Measurements from ENCODE around the gene MRPS23. TPM values are rescaled to one million over a fixed set of nuclear protein-coding genes. Genes with fewer than 3 reads are reported as not detected.

MRPS23 gene
- total RNA-seq, 3 donors from 2014 or later = 15.1 to 27.2 (median 24.0) TPM

DNA sequence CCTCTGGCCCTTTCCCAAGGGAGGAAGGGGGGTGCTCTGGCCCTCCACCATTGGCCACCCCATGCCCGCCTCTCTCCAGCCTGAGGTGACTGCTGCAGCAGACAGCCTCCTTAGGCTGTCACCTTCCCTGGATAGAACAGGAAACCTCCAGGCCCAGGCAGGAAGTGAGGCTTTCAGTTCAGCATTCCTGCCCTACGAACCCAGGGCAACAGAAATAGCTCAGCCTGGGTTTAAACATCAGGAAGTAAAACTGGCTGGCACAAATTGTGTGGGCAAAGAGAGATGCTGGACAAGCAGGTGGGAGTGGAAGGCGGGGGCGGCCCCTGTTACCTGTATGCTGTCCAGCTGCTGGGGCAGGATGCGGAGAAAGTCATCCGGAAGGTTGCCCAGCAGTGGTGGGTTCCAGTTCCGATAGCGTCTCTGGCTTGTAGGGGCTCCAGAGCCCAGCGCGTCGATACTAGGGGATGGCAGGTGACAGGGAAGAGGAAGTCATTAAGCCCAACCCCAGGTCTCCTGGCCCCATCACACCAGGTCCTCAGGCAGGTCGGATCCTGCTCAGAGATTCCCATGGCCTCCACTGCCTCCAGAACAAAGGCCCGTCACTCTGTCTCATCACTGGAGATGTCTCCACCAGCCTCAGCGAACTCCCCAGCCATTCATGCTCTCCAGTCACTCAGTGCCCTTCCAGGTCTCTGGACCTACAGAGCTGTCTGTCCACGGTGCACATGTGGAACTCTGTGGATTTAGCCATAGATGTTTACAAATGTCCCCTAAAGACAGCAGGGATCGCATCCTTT, 23.6 kb upstream of the MRPS23 start:
- intact Hi-C loops (cut with DNase I, micrococcal nuclease) = no loop called here
- no peak overlapping the region for H3K4me3 ChIP-seq
- H3K4me1 ChIP-seq (ENCODE audit: low read depth) = peaks cover 15% of the 10 kb centered on the region
- DNase-seq (peak in 1 of 3 donors; percentile 37), ATAC-seq (no peak)
- no peaks in the 10 kb centered on the region for H3K36me3 ChIP-seq (ENCODE audit: low read depth)
- H3K9me3 ChIP-seq = no peaks in the 10 kb centered on the region
- TF ChIP-seq, protein P1, sequence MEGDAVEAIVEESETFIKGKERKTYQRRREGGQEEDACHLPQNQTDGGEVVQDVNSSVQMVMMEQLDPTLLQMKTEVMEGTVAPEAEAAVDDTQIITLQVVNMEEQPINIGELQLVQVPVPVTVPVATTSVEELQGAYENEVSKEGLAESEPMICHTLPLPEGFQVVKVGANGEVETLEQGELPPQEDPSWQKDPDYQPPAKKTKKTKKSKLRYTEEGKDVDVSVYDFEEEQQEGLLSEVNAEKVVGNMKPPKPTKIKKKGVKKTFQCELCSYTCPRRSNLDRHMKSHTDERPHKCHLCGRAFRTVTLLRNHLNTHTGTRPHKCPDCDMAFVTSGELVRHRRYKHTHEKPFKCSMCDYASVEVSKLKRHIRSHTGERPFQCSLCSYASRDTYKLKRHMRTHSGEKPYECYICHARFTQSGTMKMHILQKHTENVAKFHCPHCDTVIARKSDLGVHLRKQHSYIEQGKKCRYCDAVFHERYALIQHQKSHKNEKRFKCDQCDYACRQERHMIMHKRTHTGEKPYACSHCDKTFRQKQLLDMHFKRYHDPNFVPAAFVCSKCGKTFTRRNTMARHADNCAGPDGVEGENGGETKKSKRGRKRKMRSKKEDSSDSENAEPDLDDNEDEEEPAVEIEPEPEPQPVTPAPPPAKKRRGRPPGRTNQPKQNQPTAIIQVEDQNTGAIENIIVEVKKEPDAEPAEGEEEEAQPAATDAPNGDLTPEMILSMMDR (IDR thresholded peaks at IDR 0.05) = no peak

GRCh38 chr17:57872536-57872935, 22.7 kb upstream of the MRPS23 start:
- TF ChIP-seq, protein P1 (IDR thresholded peaks at IDR 0.05) = no peak
- ATAC-seq = no peak
- Histone ChIP-seq H3K4me1 (ENCODE audit: low read depth) (peaks cover 18% of the 10 kb centered on the region), H3K9me3 (no peaks in the 10 kb centered on the region), H3K4me3 (no peak overlapping the region), H3K36me3 (ENCODE audit: low read depth) (no peaks in the 10 kb centered on the region)
- DNase-seq = peak in 1 of 3 donors; percentile 43
- intact Hi-C loops (cut with DNase I, micrococcal nuclease) = no loop called here

- no peak overlapping the region for H3K4me3 ChIP-seq
- no peaks in the 10 kb centered on the region for H3K36me3 ChIP-seq (ENCODE audit: low read depth)
- H3K4me1 ChIP-seq (ENCODE audit: low read depth) = peaks cover 18% of the 10 kb centered on the region
- ATAC-seq (no peak), DNase-seq (no peak)
- TF ChIP-seq, protein P1 (IDR thresholded peaks at IDR 0.05) = no peak
- intact Hi-C loops (cut with DNase I, micrococcal nuclease) = no loop called here
- H3K9me3 ChIP-seq = no peaks in the 10 kb centered on the region
Observed at GRCh38 chr17:57871863-57872262, 22.0 kb upstream of the MRPS23 start.

DNA sequence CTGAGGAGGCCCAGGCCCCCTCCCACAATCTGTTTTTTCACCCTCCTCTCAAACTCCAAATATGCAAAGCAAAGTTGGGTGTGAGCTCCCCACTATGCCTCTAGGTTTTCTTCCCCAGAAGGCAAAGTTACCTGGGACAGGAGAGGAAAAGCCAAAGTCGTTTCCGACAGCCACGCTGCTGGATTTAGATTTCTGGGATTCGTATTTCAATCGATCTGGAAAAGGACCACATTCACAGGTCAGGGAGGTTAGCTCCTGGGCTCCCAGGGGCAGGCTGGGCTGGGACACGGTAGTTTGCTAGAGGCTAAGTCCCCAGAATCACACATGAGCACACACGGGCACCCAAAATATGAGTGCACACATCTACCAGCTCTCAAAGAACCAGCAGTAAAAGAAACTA, 21.3 kb upstream of the MRPS23 start:
- no peaks in the 10 kb centered on the region for H3K9me3 ChIP-seq
- intact Hi-C loops (cut with DNase I, micrococcal nuclease) = no loop called here
- TF ChIP-seq, protein P1 (IDR thresholded peaks at IDR 0.05) = no peak
- no peak overlapping the region for H3K4me3 ChIP-seq
- peaks cover 18% of the 10 kb centered on the region for H3K4me1 ChIP-seq (ENCODE audit: low read depth)
- DNase-seq (no peak), ATAC-seq (no peak)
- H3K36me3 ChIP-seq (ENCODE audit: low read depth) = no peaks in the 10 kb centered on the region

- H3K4me3 ChIP-seq = no peak overlapping the region
- ATAC-seq = no peak
- no peak for DNase-seq
- TF ChIP-seq, protein P1 (IDR thresholded peaks at IDR 0.05) = no peak
- peaks cover 18% of the 10 kb centered on the region for H3K4me1 ChIP-seq (ENCODE audit: low read depth)
- no peaks in the 10 kb centered on the region for H3K9me3 ChIP-seq
- no peaks in the 10 kb centered on the region for H3K36me3 ChIP-seq (ENCODE audit: low read depth)
- intact Hi-C loops (cut with DNase I, micrococcal nuclease) = no loop called here
Observed at GRCh38 chr17:57870283-57870635, 20.4 kb upstream of the MRPS23 start.
